ENCODE measurements around the gene OPTN.

OPTN gene

DNA sequence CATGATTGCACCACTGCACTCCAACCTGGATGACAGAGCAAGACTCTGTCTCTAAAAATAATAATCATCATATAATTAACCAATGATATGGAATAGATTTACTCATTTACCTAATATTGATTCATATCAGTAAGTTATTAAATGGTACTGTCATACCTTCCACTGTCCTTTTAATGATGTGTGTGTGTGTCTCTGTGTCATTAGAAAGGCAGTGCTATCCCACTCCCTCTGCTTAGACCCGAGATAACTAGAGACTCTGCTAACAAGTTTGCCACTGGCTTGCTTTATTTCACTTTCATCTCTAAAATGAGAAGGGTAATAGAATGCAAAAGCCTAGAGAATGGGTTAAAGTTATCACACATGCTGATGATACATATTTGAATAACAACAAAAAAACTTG lies 82.5 kb downstream of the OPTN start:
- in situ Hi-C loops (cut with MboI; ENCODE audit: low sequenced_read_pairs), result no loop called here

DNA sequence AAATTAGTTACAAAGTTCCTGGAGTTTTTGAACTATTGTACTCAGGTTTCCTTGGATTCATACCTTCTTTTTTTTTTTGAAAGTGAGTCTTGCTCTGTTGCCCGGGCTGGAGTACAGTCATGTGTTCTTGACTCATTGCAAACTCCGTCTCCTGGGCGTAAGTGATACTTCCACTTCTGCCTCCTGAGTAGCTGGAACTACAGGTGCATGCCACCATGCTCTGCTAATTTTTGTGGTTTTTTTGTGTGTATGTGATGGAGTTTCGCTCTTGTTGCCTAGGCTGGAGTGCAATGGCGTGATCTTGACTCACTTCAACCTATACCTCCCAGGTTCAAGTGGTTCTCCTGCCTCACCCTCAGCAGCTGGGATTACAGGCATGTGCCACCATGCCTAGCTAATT lies 83.7 kb downstream of the OPTN start:
- in situ Hi-C loops (cut with MboI; ENCODE audit: low sequenced_read_pairs), result no loop called here

DNA sequence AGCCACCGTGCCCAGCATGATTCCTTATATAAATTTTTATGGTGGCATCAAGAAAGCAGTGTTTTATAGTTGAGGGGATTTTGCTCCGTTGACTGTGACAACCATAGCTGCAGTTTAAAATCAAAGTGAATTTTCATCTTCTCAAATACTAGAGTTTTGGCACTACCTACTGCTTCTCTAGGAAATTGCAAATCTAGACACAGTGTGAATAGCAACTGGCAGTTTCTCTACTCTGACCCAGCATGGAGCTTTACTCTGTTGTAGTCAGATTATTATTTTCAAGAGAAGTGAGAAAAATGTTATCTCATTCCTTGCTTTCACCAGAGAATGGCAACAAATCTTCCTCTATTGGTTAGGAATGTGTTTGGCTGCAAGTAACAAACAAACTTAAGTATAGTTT lies 84.3 kb downstream of the OPTN start:
- in situ Hi-C loops (cut with MboI; ENCODE audit: low sequenced_read_pairs), result no loop called here

DNA sequence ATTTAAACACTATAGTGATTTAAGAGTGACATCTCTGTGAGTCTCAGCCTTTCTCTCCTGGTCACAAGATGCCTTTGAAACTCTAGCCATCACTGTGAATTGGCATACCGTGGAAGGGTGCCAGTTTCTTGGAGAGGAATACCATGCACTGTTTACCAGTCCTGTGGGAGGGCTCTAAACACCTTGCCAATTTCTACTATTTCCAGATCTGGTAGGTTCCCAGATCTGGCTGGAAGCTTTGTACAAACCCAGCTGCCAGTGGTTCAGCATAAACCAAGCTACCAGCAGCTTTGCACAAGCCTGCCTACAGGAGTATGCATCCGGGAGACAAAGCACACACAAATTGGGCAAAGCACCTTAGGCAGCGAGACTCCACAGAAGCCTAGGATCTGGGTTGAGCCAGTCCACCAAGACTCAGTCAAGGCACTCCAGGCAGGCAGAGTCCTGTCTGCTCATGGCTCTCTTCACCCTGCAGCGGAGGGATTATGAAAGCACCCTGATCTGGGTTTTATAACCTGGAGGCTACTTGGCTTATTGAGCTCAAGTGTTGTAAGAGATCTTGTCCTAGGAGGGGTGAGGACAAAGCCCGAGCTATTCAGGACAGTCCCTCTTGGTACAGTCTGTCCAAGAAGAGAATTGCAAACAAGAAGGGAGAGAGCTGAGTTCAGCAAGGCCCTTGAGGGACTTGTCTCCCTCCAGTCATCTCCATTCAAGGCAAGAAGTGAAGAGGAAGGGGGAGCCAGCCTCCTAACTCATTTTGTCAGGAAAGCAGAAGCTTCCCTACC lies 85.0 kb downstream of the OPTN start:
- in situ Hi-C loops (cut with MboI; ENCODE audit: low sequenced_read_pairs), result no loop called here

DNA sequence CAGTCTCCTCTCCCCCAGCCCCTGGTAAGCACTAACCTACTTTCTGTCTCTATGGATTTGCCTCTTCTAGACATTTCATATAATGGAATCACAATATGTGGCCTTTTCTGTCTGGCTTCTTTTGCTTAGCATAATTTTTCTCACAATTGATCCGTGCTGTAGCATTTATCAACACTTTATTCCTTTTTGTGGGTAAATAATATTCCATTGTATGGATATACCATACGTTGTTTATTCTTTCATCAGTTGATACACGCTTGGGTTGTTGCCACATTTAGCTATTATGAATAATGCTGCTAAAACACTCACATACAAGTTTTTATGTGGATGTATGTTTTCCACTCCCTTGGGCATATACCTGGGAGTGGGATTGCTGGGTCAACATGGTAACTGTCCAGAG lies 87.2 kb downstream of the OPTN start:
- in situ Hi-C loops (cut with MboI; ENCODE audit: low sequenced_read_pairs), result no loop called here

All from HL-60/S4 treated with retinoic acid at 250 ng/mL for 4 days and 3 days (cell line).